Fibroblast of villous mesenchyme (primary cell): ENCODE measurements around the gene ABCC1. TPM values are rescaled to one million over a fixed set of nuclear protein-coding genes. Genes with fewer than 3 reads are reported as not detected.

ENCODE experiments used
- DNase-seq: peaks from one replicate; pipeline ENCODE4 v3.0.0-alpha.2; 2010; ENCODE audit warnings: low read depth
- H3K4me3 ChIP-seq: 2 replicates; pipeline ENCODE4 v1.5.1; 2011; ENCODE audit warnings: low read depth, mild to moderate bottlenecking, low read length
- total RNA-seq: library from RNA; depleted of rRNA; stranded (reverse); fragments of >200 nt; gene quantifications from 2 replicates; pipeline ENCODE4 v1.2.3, GENCODE V29; 2012
- TF ChIP-seq, protein P1 (sequence below): IDR thresholded peaks from 2 replicates; pipeline ENCODE4 v1.5.1; 2012; ENCODE audit warnings: low read depth, mild to moderate bottlenecking, low read length; ENCODE audit not compliant: insufficient read depth

The ABCC1 gene
- total RNA-seq, 1 donor = 34.1 TPM

DNA sequence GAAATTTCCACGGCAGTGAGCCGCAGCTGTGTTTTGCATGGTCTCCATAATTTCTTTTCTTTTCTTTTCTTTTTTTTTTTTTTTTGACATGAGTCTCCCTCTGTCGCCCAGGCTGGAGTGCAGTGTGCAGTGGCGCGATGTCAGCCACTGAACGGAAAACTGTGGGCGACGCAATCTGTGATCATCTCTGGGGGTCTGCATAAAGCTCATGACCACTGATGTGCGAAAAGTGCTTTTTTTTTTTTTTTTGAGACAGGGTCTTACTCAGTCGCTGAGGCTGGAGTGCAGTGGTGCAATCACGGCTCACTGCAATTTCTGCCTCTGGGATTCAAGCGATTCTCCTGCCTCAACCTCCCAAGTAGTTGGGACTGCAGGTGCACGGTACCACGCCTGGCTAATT, 156.2 kb downstream of the ABCC1 start:
- TF ChIP-seq, protein P1, sequence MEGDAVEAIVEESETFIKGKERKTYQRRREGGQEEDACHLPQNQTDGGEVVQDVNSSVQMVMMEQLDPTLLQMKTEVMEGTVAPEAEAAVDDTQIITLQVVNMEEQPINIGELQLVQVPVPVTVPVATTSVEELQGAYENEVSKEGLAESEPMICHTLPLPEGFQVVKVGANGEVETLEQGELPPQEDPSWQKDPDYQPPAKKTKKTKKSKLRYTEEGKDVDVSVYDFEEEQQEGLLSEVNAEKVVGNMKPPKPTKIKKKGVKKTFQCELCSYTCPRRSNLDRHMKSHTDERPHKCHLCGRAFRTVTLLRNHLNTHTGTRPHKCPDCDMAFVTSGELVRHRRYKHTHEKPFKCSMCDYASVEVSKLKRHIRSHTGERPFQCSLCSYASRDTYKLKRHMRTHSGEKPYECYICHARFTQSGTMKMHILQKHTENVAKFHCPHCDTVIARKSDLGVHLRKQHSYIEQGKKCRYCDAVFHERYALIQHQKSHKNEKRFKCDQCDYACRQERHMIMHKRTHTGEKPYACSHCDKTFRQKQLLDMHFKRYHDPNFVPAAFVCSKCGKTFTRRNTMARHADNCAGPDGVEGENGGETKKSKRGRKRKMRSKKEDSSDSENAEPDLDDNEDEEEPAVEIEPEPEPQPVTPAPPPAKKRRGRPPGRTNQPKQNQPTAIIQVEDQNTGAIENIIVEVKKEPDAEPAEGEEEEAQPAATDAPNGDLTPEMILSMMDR = no peak
- no peak overlapping the region for H3K4me3 ChIP-seq
- DNase-seq = no peak

DNA sequence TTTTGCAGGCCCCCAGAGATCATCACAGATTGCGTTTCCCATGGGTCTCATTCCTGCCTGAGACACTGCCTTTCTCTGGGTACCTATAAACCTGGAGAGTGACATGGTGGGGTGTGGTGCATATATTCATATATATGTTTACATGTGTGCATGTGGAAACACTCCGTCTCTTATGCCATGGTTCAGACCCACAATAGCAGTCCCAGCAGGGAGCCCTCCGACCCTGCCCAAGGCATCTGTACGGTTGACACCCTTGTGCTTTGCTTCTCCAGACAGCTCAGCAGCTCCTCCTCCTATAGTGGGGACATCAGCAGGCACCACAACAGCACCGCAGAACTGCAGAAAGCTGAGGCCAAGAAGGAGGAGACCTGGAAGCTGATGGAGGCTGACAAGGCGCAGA, 157.1 kb downstream of the ABCC1 start:
- DNase-seq = no peak
- H3K4me3 ChIP-seq = no peak overlapping the region
- TF ChIP-seq, protein P1 = no peak

DNA sequence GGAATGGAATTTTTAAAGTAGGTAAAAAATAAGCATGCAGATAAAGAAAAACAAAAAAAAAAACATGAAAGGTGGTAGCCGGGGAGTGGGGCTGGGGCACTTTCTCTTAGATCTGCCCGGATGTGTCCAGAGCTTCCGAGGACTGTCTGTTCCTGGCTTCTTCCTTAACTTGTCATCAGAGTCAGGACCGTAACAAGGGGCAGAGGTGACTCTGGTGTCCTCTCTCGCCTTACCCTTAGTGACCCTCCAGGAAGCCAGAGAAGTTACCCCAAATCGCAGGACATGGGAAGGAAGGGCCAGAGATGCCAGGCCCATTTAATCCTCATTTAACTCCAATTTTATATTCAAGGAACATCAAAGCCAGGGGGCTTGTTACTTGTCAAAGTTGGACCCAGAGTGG, 158.4 kb downstream of the ABCC1 start:
- TF ChIP-seq, protein P1 = no peak

DNA sequence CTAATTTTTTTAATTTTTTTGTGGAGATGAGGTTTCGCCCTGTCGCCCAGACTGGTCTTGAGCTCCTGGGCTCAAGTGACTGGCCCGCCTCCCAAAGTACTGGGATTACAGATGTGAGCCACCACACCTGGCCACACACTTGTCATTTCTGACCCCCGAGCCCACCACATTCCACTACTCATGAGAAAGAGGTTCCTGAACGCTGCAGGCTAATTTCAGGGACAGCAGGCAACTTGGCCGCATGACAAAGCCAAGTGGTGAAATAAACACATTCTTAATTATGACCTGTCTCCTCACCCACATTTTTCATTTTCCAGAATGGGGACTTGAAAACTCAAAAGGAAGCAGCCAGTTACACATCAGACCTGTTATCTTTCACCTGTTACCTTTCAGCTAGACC, 159.3 kb downstream of the ABCC1 start:
- no peak for DNase-seq
- H3K4me3 ChIP-seq = no peak overlapping the region
- TF ChIP-seq, protein P1 = no peak

More for the DNA sequence above, 158.4 kb downstream of the ABCC1 start:
- no peak for DNase-seq
- H3K4me3 ChIP-seq = no peak overlapping the region

GRCh38 chr16:16109453-16110110, 160.2 kb downstream of the ABCC1 start:
- TF ChIP-seq, protein P1 = no peak
- DNase-seq = no peak
- H3K4me3 ChIP-seq = no peak overlapping the region

- H3K4me3 ChIP-seq = no peak overlapping the region
- no peak for DNase-seq
- TF ChIP-seq, protein P1 = no peak
Observed at GRCh38 chr16:16110111-16110490, 160.7 kb downstream of the ABCC1 start.

GRCh38 chr16:16111639-16112038, 162.2 kb downstream of the ABCC1 start:
- no peak for DNase-seq
- TF ChIP-seq, protein P1 = no peak
- no peak overlapping the region for H3K4me3 ChIP-seq
